Body of pancreas (tissue), 4 donors: ENCODE results near the gene ZP3.

Experiments
- POLR2A ChIP-seq, 3 donors: fragments of 450-650 bp; IDR thresholded peaks; one replicate each; pipeline ENCODE4 v1.6.1; 2016; ENCODE audit warnings: antibody characterized with exemption in 3 of 3, mild to moderate bottlenecking in 2 of 3
- TF ChIP-seq, protein P1 (sequence below), 7 experiments: fragments of 450-650 bp in 4 of 7; fragments of 200-600 bp in 3 of 7; sonication (generic) in 3 of 7; IDR thresholded peaks; one replicate each; pipeline ENCODE4 v1.5.1; 2016 to 2019; ENCODE audit warnings: antibody characterized with exemption in 7 of 7

DNA sequence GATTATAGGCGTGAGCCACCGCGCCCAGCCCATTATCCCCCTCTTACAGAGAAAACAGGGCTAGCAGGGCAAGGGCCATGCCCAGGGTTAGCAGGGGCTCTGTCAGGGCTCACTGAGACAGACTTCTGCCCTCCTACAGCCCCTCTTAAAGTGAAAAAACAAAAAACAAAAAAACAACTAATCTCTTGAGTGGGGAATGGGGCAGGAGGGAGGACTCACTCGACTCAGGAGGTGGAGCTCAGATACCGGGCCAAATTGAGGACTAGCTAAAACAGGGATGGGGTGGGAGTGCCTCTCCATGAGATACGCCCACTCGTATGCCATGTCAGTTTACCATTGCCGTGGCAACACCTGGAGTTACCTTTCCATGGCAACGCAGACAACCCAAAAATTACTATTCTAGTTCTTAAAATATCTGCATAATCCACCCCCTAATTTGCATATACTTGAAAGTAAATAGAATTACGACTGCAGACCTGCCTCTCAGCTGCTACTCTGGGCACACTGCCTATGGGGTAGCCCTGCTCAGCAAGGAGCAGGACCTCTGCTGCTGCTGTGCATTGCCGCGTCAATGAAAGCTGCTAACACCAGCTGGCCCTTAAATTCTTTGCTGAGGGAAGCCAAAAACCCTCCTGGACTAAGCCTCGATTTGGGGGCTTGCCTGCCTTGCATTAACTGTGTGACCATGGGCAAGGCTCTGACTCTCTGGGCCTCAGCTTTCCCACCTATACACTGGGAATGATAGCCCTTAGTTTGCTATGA lies 28.6 kb upstream of the ZP3 start:
- TF ChIP-seq, protein P1, sequence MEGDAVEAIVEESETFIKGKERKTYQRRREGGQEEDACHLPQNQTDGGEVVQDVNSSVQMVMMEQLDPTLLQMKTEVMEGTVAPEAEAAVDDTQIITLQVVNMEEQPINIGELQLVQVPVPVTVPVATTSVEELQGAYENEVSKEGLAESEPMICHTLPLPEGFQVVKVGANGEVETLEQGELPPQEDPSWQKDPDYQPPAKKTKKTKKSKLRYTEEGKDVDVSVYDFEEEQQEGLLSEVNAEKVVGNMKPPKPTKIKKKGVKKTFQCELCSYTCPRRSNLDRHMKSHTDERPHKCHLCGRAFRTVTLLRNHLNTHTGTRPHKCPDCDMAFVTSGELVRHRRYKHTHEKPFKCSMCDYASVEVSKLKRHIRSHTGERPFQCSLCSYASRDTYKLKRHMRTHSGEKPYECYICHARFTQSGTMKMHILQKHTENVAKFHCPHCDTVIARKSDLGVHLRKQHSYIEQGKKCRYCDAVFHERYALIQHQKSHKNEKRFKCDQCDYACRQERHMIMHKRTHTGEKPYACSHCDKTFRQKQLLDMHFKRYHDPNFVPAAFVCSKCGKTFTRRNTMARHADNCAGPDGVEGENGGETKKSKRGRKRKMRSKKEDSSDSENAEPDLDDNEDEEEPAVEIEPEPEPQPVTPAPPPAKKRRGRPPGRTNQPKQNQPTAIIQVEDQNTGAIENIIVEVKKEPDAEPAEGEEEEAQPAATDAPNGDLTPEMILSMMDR (IDR thresholded peaks at IDR 0.05): no peak
- TF ChIP-seq POLR2A (IDR thresholded peaks at IDR 0.05): no peak
